ENCODE measurements around the gene TMEM272. TPM values are rescaled to one million over a fixed set of nuclear protein-coding genes. Genes with fewer than 3 reads are reported as not detected.

The TMEM272 gene
- total RNA-seq, 1 experiment from 2014 or later, result 0.07 TPM

DNA sequence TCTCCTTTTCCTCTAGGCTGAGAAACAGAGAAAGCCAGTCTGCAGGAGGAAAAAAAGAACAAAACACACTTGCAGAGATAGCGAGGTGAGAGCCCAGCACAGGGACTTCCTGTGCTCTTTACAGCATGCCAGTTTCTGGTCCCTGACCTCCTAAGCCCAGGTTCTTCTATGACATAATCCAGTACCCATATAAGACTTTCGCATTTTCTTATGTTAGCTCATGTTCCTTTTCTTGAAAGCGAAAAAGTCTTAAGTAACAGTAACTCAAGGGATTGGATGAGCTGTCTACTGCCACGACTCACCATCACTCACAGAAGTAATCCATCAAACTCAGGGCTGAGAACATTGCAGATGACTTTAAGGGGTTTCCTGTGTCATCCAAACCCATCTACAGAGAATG, 34.2 kb upstream of the TMEM272 start:
- H3K4me3 ChIP-seq (ENCODE audit: low read length), result no peak overlapping the region
- no peaks in the 10 kb centered on the region for H3K79me2 ChIP-seq (ENCODE audit: low read length)
- H3K27me3 ChIP-seq (ENCODE audit: low read length), result no peaks in the 10 kb centered on the region
- no peaks in the 10 kb centered on the region for H3K36me3 ChIP-seq (ENCODE audit: low read depth, low read length)
- H3K27ac ChIP-seq (ENCODE audit: low read length), result no peak overlapping the region
- no TSS peak for BruUV-seq (replicated peaks)
- H3K9ac ChIP-seq (ENCODE audit: low read length), result no peak overlapping the region
- no peak overlapping the region for H3K4me2 ChIP-seq (ENCODE audit: low read length)
- DNase-seq, result no peak
- no peaks in the 10 kb centered on the region for H3F3A ChIP-seq (ENCODE audit: low read length, unreplicated experiment)
- H3K9me3 ChIP-seq (ENCODE audit: low read length), result no peaks in the 10 kb centered on the region
- H3K4me1 ChIP-seq (ENCODE audit: insufficient read depth, low read length), result no peaks in the 10 kb centered on the region
- no peaks in the 10 kb centered on the region for H4K20me1 ChIP-seq (ENCODE audit: low read length)
- H2AFZ ChIP-seq (ENCODE audit: low read length), result no peak overlapping the region
- H3K9me2 ChIP-seq (replicated peaks; ENCODE audit: low read length), result no peaks in the 10 kb centered on the region
- intact Hi-C loops (cut with micrococcal nuclease), result no loop called here
- TF ChIP-seq, protein P1, sequence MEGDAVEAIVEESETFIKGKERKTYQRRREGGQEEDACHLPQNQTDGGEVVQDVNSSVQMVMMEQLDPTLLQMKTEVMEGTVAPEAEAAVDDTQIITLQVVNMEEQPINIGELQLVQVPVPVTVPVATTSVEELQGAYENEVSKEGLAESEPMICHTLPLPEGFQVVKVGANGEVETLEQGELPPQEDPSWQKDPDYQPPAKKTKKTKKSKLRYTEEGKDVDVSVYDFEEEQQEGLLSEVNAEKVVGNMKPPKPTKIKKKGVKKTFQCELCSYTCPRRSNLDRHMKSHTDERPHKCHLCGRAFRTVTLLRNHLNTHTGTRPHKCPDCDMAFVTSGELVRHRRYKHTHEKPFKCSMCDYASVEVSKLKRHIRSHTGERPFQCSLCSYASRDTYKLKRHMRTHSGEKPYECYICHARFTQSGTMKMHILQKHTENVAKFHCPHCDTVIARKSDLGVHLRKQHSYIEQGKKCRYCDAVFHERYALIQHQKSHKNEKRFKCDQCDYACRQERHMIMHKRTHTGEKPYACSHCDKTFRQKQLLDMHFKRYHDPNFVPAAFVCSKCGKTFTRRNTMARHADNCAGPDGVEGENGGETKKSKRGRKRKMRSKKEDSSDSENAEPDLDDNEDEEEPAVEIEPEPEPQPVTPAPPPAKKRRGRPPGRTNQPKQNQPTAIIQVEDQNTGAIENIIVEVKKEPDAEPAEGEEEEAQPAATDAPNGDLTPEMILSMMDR (conservative IDR thresholded peaks at IDR 0.05; ENCODE audit: low read depth, low read length), result no peak
- TF ChIP-seq EZH2phosphoT487 (IDR thresholded peaks at IDR 0.05; ENCODE audit: borderline replicate concordance, low read length), result no peak
- TF ChIP-seq EZH2 (IDR thresholded peaks at IDR 0.05; ENCODE audit: low read length, unreplicated experiment), result no peak
- ATAC-seq, result no peak
- ChIA-PET POLR2A (ENCODE audit: unreplicated experiment) (no interaction called here), CTCF (no interaction called here)

DNA sequence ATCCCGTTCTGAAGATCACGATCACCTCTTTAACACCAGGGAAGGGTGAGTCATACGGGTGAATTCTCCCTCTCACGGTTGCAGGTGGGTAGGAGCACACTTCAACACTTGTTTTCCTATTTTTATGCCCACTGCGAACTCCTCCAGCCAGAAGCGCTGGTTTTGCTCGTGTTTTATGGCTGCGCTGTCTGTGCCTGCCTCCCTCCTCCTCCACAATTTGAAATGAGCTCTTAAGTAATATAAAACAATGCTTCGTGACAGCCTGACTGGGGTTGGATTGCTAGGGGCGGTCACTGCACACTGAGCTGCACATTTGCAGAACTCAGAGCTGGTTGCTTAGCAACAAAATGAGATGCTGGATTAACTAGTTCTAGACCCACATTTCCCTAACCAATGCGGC, 29.7 kb upstream of the TMEM272 start:
- H3K9ac ChIP-seq (ENCODE audit: low read length), result no peak overlapping the region
- DNase-seq, result no peak
- intact Hi-C loops (cut with micrococcal nuclease), result no loop called here
- TF ChIP-seq EZH2phosphoT487 (IDR thresholded peaks at IDR 0.05; ENCODE audit: borderline replicate concordance, low read length), result no peak
- TF ChIP-seq, protein P1 (conservative IDR thresholded peaks at IDR 0.05; ENCODE audit: low read depth, low read length), result no peak
- TF ChIP-seq EZH2 (IDR thresholded peaks at IDR 0.05; ENCODE audit: low read length, unreplicated experiment), result no peak
- POLR2A ChIA-PET (ENCODE audit: unreplicated experiment), result no interaction called here
- no peaks in the 10 kb centered on the region for H3K4me1 ChIP-seq (ENCODE audit: insufficient read depth, low read length)
- H3K4me2 ChIP-seq (ENCODE audit: low read length), result no peak overlapping the region
- no peaks in the 10 kb centered on the region for H3K9me2 ChIP-seq (replicated peaks; ENCODE audit: low read length)
- H4K20me1 ChIP-seq (ENCODE audit: low read length), result no peaks in the 10 kb centered on the region
- no peaks in the 10 kb centered on the region for H3K27me3 ChIP-seq (ENCODE audit: low read length)
- H3K36me3 ChIP-seq (ENCODE audit: low read depth, low read length), result no peaks in the 10 kb centered on the region
- no peaks in the 10 kb centered on the region for H3K9me3 ChIP-seq (ENCODE audit: low read length)
- no peak overlapping the region for H3K4me3 ChIP-seq (ENCODE audit: low read length)
- H3K27ac ChIP-seq (ENCODE audit: low read length), result no peak overlapping the region
- H3K79me2 ChIP-seq (ENCODE audit: low read length), result no peaks in the 10 kb centered on the region
- no TSS peak for BruUV-seq (replicated peaks)
- no peak overlapping the region for H2AFZ ChIP-seq (ENCODE audit: low read length)
- CTCF ChIA-PET, result no interaction called here
- no peaks in the 10 kb centered on the region for H3F3A ChIP-seq (ENCODE audit: low read length, unreplicated experiment)
- no peak for ATAC-seq

DNA sequence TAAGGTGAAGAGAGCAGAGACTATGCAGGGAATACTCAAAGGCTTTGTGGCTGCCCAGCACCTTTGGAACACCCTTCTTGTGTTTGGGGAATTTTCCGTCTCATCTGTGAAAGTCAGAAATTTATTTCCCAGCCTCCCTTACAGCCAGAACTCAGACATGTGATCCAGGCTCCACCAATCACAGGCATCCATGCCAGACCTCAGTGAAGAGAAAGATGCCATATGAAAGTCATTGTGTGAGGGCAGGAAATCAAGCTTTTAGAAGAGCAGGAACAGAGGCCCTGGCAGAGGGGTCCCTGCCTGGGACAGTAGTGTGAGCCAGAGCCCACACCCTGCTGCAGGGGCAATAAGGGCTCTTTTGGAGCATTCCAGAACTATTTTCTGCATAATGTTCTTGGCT, 28.9 kb upstream of the TMEM272 start:
- Histone ChIP-seq H3K27ac (ENCODE audit: low read length) (no peak overlapping the region), H3K4me1 (ENCODE audit: insufficient read depth, low read length) (no peaks in the 10 kb centered on the region), H3K4me3 (ENCODE audit: low read length) (no peak overlapping the region), H3K9ac (ENCODE audit: low read length) (no peak overlapping the region), H3K4me2 (ENCODE audit: low read length) (no peak overlapping the region), H3K36me3 (ENCODE audit: low read depth, low read length) (no peaks in the 10 kb centered on the region), H4K20me1 (ENCODE audit: low read length) (no peaks in the 10 kb centered on the region), H3K9me2 (replicated peaks; ENCODE audit: low read length) (no peaks in the 10 kb centered on the region), H3K9me3 (ENCODE audit: low read length) (no peaks in the 10 kb centered on the region), H3K27me3 (ENCODE audit: low read length) (no peaks in the 10 kb centered on the region), H2AFZ (ENCODE audit: low read length) (no peak overlapping the region), H3K79me2 (ENCODE audit: low read length) (no peaks in the 10 kb centered on the region), H3F3A (ENCODE audit: low read length, unreplicated experiment) (no peaks in the 10 kb centered on the region)
- no TSS peak for BruUV-seq (replicated peaks)
- ChIA-PET CTCF (no interaction called here), POLR2A (ENCODE audit: unreplicated experiment) (no interaction called here)
- TF ChIP-seq EZH2 (IDR thresholded peaks at IDR 0.05; ENCODE audit: low read length, unreplicated experiment) (no peak), EZH2phosphoT487 (IDR thresholded peaks at IDR 0.05; ENCODE audit: borderline replicate concordance, low read length) (no peak)
- TF ChIP-seq, protein P1 (conservative IDR thresholded peaks at IDR 0.05; ENCODE audit: low read depth, low read length), result no peak
- intact Hi-C loops (cut with micrococcal nuclease), result no loop called here
- ATAC-seq, result no peak
- DNase-seq, result no peak

Measured in PC-3 (cell line).